ENCODE results near the gene PSMB2.

PSMB2 gene

GRCh38 chr1:35683012-35683411 is 41.7 kb upstream of the PSMB2 start:
- no peak overlapping the region; the same call in 1 of the 2 replicates for H2AFZ ChIP-seq (ENCODE audit: low read depth, low read length)
- TF ChIP-seq EZH2phosphoT487 (IDR thresholded peaks at IDR 0.05; ENCODE audit: low read depth) (no peak), CTCF (IDR thresholded peaks at IDR 0.05; ENCODE audit: low read depth, low read length) (no peak)
- peak overlapping the region; percentile 68 for H3K4me2 ChIP-seq (ENCODE audit: low read length)
- H3K4me3 ChIP-seq (ENCODE audit: low read length): 0 out of 2 replicates have a peak overlapping the region, but pooled peaks have one; percentile 22
- no peaks in the 10 kb centered on the region for H3K36me3 ChIP-seq (replicated peaks; ENCODE audit: low read depth, low read length)
- peaks cover 4% of the 10 kb centered on the region; the same call in 1 of the 2 replicates for H3K27me3 ChIP-seq (ENCODE audit: low read depth, low read length)
- H3K9ac ChIP-seq (ENCODE audit: low read length): no peak overlapping the region
- H4K20me1 ChIP-seq (ENCODE audit: insufficient read depth, low read length): no peaks in the 10 kb centered on the region
- H3K4me1 ChIP-seq (ENCODE audit: low read length): peaks cover 14% of the 10 kb centered on the region
- no peak overlapping the region for H3K27ac ChIP-seq (ENCODE audit: low read length)
- no peaks in the 10 kb centered on the region for H3K79me2 ChIP-seq (ENCODE audit: low read length)
- no peaks in the 10 kb centered on the region for H3K9me3 ChIP-seq (ENCODE audit: insufficient read depth, low read length)

GRCh38 chr1:35680271-35680670 is 38.9 kb upstream of the PSMB2 start:
- no peak overlapping the region for H3K9ac ChIP-seq (ENCODE audit: low read length)
- H4K20me1 ChIP-seq (ENCODE audit: insufficient read depth, low read length): no peaks in the 10 kb centered on the region
- TF ChIP-seq EZH2phosphoT487 (IDR thresholded peaks at IDR 0.05; ENCODE audit: low read depth): no peak
- no peak for TF ChIP-seq CTCF (IDR thresholded peaks at IDR 0.05; ENCODE audit: low read depth, low read length)
- H3K4me2 ChIP-seq (ENCODE audit: low read length): no peak overlapping the region
- no peaks in the 10 kb centered on the region for H3K79me2 ChIP-seq (ENCODE audit: low read length)
- H3K27me3 ChIP-seq (ENCODE audit: low read depth, low read length): no peaks in the 10 kb centered on the region
- no peaks in the 10 kb centered on the region for H3K9me3 ChIP-seq (ENCODE audit: insufficient read depth, low read length)
- H3K36me3 ChIP-seq (replicated peaks; ENCODE audit: low read depth, low read length): no peaks in the 10 kb centered on the region
- H2AFZ ChIP-seq (ENCODE audit: low read depth, low read length): no peak overlapping the region
- peaks cover 14% of the 10 kb centered on the region for H3K4me1 ChIP-seq (ENCODE audit: low read length)
- no peak overlapping the region for H3K4me3 ChIP-seq (ENCODE audit: low read length)
- H3K27ac ChIP-seq (ENCODE audit: low read length): no peak overlapping the region

DNA sequence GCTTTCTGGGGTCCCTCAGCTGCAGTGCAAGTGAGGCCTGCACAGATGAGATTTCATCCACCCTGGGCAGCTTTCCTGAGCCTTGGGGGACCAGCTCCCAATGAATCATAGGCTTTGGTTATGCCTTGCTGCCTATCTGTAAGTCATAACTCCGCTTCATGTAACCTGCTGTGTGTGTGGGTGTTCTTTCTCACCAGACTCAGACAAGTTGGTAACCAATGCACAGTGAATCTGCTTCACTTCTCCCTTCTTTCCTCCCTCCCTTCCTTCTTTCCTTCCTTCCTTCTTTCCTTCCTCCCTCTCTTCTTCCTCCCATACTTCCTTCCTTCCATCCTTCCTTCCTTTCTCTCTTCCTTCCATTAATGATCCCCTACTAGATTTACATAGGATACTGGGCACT is 34.4 kb upstream of the PSMB2 start:
- Histone ChIP-seq H3K9ac (ENCODE audit: low read length) (no peak overlapping the region), H3K79me2 (ENCODE audit: low read length) (no peaks in the 10 kb centered on the region), H3K4me2 (ENCODE audit: low read length) (no peak overlapping the region), H3K4me3 (ENCODE audit: low read length) (no peak overlapping the region), H3K4me1 (ENCODE audit: low read length) (no peaks in the 10 kb centered on the region), H3K9me3 (ENCODE audit: insufficient read depth, low read length) (no peaks in the 10 kb centered on the region), H3K27me3 (ENCODE audit: low read depth, low read length) (no peaks in the 10 kb centered on the region), H4K20me1 (ENCODE audit: insufficient read depth, low read length) (no peaks in the 10 kb centered on the region), H2AFZ (ENCODE audit: low read depth, low read length) (no peak overlapping the region), H3K27ac (ENCODE audit: low read length) (no peak overlapping the region), H3K36me3 (replicated peaks; ENCODE audit: low read depth, low read length) (no peaks in the 10 kb centered on the region)
- TF ChIP-seq CTCF (IDR thresholded peaks at IDR 0.05; ENCODE audit: low read depth, low read length) (no peak), EZH2phosphoT487 (IDR thresholded peaks at IDR 0.05; ENCODE audit: low read depth) (no peak)

DNA sequence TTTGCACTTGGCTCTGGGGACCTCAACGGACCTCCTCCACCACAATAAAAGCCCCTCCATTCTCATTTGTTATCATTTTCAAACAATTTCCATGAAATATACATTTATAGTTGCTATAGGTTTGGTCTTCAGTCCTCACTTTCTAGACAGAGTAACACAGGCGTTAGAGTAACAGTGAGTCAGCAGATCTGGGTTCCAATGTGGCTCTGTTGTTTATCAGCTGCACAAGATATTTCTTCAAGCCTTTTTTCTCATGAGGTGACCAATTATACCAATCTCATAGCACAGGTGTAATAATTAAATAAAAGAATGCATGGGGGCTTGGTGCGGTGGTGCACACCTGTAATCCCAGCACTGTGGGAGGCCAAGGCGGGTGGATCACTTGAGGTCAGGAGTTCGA is 32.8 kb upstream of the PSMB2 start:
- no peaks in the 10 kb centered on the region for H3K79me2 ChIP-seq (ENCODE audit: low read length)
- no peaks in the 10 kb centered on the region for H3K36me3 ChIP-seq (replicated peaks; ENCODE audit: low read depth, low read length)
- H3K4me2 ChIP-seq (ENCODE audit: low read length): no peak overlapping the region
- no peak overlapping the region for H2AFZ ChIP-seq (ENCODE audit: low read depth, low read length)
- no peak for TF ChIP-seq EZH2phosphoT487 (IDR thresholded peaks at IDR 0.05; ENCODE audit: low read depth)
- no peak for TF ChIP-seq CTCF (IDR thresholded peaks at IDR 0.05; ENCODE audit: low read depth, low read length)
- no peaks in the 10 kb centered on the region for H4K20me1 ChIP-seq (ENCODE audit: insufficient read depth, low read length)
- H3K27me3 ChIP-seq (ENCODE audit: low read depth, low read length): no peaks in the 10 kb centered on the region
- no peaks in the 10 kb centered on the region for H3K4me1 ChIP-seq (ENCODE audit: low read length)
- no peak overlapping the region for H3K9ac ChIP-seq (ENCODE audit: low read length)
- H3K27ac ChIP-seq (ENCODE audit: low read length): no peak overlapping the region
- no peaks in the 10 kb centered on the region for H3K9me3 ChIP-seq (ENCODE audit: insufficient read depth, low read length)
- no peak overlapping the region for H3K4me3 ChIP-seq (ENCODE audit: low read length)
